Activated CD4-positive, alpha-beta T cell treated with anti-CD3 and anti-CD28 coated beads for 36 hours (primary cell): ENCODE results near the gene FCER2. TPM values are rescaled to one million over a fixed set of nuclear protein-coding genes. Genes with fewer than 3 reads are reported as not detected.

ENCODE experiments used
- ATAC-seq: fragments of 200-7000 bp; cut with Tn5 transposase; one replicate; pipeline ENCODE4 v1.10.0; 2021; ENCODE audit warnings: mild to moderate bottlenecking, moderate library complexity
- CTCF ChIA-PET: fragments of 350-600 bp; sonication (Branson Sonifier 250); formaldehyde crosslinking; loops from one replicate; lab custom pipeline; 2021; ENCODE audit warnings: antibody characterized with exemption; lab: Charles Lee
- POLR2A ChIA-PET: fragments of 350-600 bp; sonication (Branson Sonifier 250); formaldehyde crosslinking; loops from one replicate; lab custom pipeline; 2021; ENCODE audit warnings: antibody characterized with exemption, inconsistent platforms; lab: Charles Lee
- DNase-seq: peaks from one replicate; pipeline ENCODE4 v3.0.0-alpha.2; 2020
- H3K27ac Mint-ChIP-seq: one replicate; pipeline ENCODE4 v1.8.0; 2021; ENCODE audit warnings: mixed read lengths
- H3K27me3 Mint-ChIP-seq: one replicate; pipeline ENCODE4 v1.8.0; 2021; ENCODE audit warnings: mixed read lengths
- H3K36me3 Mint-ChIP-seq: one replicate; pipeline ENCODE4 v1.8.0; 2021; ENCODE audit warnings: low read depth, mixed read lengths
- H3K4me1 Mint-ChIP-seq: one replicate; pipeline ENCODE4 v1.8.0; 2021; ENCODE audit warnings: mixed read lengths
- H3K4me3 Mint-ChIP-seq: one replicate; pipeline ENCODE4 v1.8.0; 2021; ENCODE audit warnings: mild to moderate bottlenecking, moderate library complexity, mixed read lengths
- H3K9me3 Mint-ChIP-seq: one replicate; pipeline ENCODE4 v1.8.0; 2021; ENCODE audit warnings: low read depth, mixed read lengths
- intact Hi-C, 2 experiments: fragments of 100-400 bp; cut with DNase I in 1 of 2; cut with micrococcal nuclease in 1 of 2; formaldehyde crosslinking; loops; one replicate each; pipeline versions ENCODE4 v1.14.2 to v1.15.1; 2022 to 2024; cut with DNase I, micrococcal nuclease
- total RNA-seq, 2 experiments: library from RNA; stranded (reverse); gene quantifications; one replicate each; pipeline ENCODE4 v1.2.3, GENCODE V29; 2021

FCER2 gene
- total RNA-seq, 2 experiments from 2014 or later, result 2.6 to 3.5 TPM

- H3K27ac Mint-ChIP-seq, result no peak overlapping the region
Measured at GRCh38 chr19:7742991-7743390, 41.1 kb upstream of the FCER2 start.

GRCh38 chr19:7742575-7742974 is 40.6 kb upstream of the FCER2 start:
- no peak for ATAC-seq
- CTCF ChIA-PET, result interaction anchor here (0.5 to 1.2 kb wide), 2 partner anchors 19 to 90 kb away, joined by 3 read pairs; no protein-coding TSS in a partner anchor

More at GRCh38 chr19:7742991-7743390, 41.1 kb upstream of the FCER2 start:
- ChIA-PET POLR2A (no interaction called here), CTCF (interaction anchor here (1.2 kb wide), 1 partner anchor 90 kb away, joined by 3 read pairs; no protein-coding TSS in a partner anchor)
- DNase-seq (no peak), ATAC-seq (no peak)
- Mint-ChIP-seq H3K4me3 (no peak overlapping the region), H3K36me3 (no peaks in the 10 kb centered on the region), H3K9me3 (peaks cover 1% of the 10 kb centered on the region), H3K27me3 (peaks cover 45% of the 10 kb centered on the region), H3K4me1 (peaks cover 2% of the 10 kb centered on the region)
- intact Hi-C loops, result no loop called here

GRCh38 chr19:7740682-7741054 is 38.7 kb upstream of the FCER2 start:
- Mint-ChIP-seq H3K27me3 (peaks cover 40% of the 10 kb centered on the region), H3K9me3 (no peaks in the 10 kb centered on the region), H3K36me3 (no peaks in the 10 kb centered on the region), H3K27ac (no peak overlapping the region), H3K4me3 (no peak overlapping the region), H3K4me1 (peaks cover 9% of the 10 kb centered on the region)
- ChIA-PET CTCF (no interaction called here), POLR2A (no interaction called here)
- ATAC-seq (no peak), DNase-seq (no peak)
- intact Hi-C loops, result no loop called here

More at GRCh38 chr19:7742575-7742974, 40.6 kb upstream of the FCER2 start:
- Mint-ChIP-seq H3K4me3 (no peak overlapping the region), H3K36me3 (no peaks in the 10 kb centered on the region), H3K27me3 (peaks cover 40% of the 10 kb centered on the region), H3K9me3 (no peaks in the 10 kb centered on the region), H3K4me1 (peaks cover 5% of the 10 kb centered on the region), H3K27ac (no peak overlapping the region)
- intact Hi-C loops, result no loop called here
- POLR2A ChIA-PET, result no interaction called here
- no peak for DNase-seq

DNA sequence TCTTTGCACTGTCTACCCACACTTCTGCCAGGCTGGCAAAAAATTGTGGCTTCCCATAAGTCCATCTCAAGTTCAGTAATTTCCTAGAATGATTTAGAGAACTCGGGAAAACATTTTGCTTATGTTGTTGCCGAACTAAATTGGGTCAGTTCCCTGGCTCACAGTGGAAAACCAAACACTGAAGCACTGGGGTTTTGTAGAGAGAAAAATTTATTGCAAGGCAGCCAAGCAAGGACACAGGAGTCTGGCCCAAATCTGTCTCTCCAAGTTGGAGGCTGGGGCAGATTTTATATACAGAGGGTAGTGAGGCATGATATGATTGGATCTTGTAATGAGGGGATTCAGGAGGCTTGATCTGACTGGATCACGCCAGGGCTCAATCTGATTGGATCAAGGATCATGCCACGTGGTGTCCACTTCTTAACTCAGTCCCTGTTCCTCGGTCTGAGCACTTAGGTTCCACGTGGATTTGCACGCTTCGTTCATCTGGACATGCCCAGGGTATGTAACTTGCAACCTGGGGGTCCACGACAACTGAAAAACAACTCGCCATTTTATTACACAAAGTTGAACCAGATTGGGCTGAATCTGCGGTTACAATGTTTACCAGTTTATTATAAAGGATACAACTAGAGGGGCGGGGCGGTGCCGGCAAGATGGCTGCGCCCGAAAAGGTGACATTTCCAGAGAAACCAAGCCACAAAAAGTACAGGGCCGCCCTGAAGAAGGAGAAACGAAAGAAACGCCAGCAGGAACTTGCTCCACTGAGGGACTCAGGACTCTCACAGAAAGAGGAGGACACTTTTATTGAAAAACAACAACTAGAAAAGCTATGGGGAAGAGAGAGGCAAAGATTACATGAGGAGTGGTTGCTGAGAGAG is 38.1 kb upstream of the FCER2 start:
- ChIA-PET POLR2A (no interaction called here), CTCF (interaction anchor here (0.7 to 1.6 kb wide), 5 partner anchors 8 to 182 kb away, joined by 3 to 6 read pairs (median 4); partner anchors contain the start of genes CD209, CLEC4M and TRAPPC5)
- peaks cover 45% of the 10 kb centered on the region for H3K27me3 Mint-ChIP-seq
- intact Hi-C loops, result loop anchor here in 1 of 2 experiments (5.0 kb wide), 2 partner anchors 32 to 38 kb away; partner anchors contain the start of gene FCER2
- DNase-seq (no peak), ATAC-seq (no peak)
- H3K9me3 Mint-ChIP-seq, result no peaks in the 10 kb centered on the region
- no peak overlapping the region for H3K4me3 Mint-ChIP-seq
- H3K36me3 Mint-ChIP-seq, result no peaks in the 10 kb centered on the region
- no peak overlapping the region for H3K27ac Mint-ChIP-seq
- peaks cover 9% of the 10 kb centered on the region for H3K4me1 Mint-ChIP-seq

- ChIA-PET POLR2A (no interaction called here), CTCF (interaction anchor here (0.6 to 1.6 kb wide), 6 partner anchors 8 to 192 kb away, joined by 3 to 6 read pairs (median 4); partner anchors contain the start of genes CD209, CLEC4M and TRAPPC5)
Measured at GRCh38 chr19:7739211-7739755, 37.4 kb upstream of the FCER2 start.

DNA sequence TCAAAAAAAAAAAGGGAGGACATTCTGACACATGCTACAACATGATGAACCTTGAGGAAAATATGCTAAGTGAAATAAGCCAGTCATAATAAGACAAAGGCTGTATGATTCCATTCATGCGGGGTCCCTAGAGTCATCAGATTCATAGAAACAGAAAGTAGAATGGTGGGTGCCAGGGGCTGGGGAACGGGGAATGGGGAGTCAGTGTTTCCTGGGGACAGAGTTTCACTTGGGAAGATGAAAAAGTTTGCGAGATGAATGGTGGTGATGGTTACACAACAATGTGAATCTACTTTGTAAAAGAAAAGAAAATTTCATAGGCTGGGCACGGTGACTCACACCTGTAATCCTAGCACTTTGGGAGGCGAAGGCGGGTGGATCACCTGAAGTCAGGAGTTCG is 36.1 kb upstream of the FCER2 start:
- Mint-ChIP-seq H3K9me3 (no peaks in the 10 kb centered on the region), H3K4me1 (peaks cover 9% of the 10 kb centered on the region), H3K27ac (no peak overlapping the region), H3K4me3 (no peak overlapping the region), H3K27me3 (peaks cover 41% of the 10 kb centered on the region), H3K36me3 (no peaks in the 10 kb centered on the region)
- ATAC-seq (peak; percentile 93), DNase-seq (peak; percentile 55)
- ChIA-PET POLR2A (no interaction called here), CTCF (no interaction called here)
- intact Hi-C loops, result loop anchor here (1.0 to 5.0 kb wide), 4 partner anchors 13 to 36 kb away; partner anchors contain the start of gene FCER2 (in 1 of the 2)

More at GRCh38 chr19:7739211-7739755, 37.4 kb upstream of the FCER2 start:
- Mint-ChIP-seq H3K27ac (no peak overlapping the region), H3K4me3 (no peak overlapping the region), H3K27me3 (peaks cover 44% of the 10 kb centered on the region), H3K4me1 (peaks cover 9% of the 10 kb centered on the region), H3K9me3 (no peaks in the 10 kb centered on the region), H3K36me3 (no peaks in the 10 kb centered on the region)
- DNase-seq, result no peak
- no peak for ATAC-seq
- intact Hi-C loops, result loop anchor here in 1 of 2 experiments (5.0 kb wide), 2 partner anchors 33 to 37 kb away; partner anchors contain the start of gene FCER2

DNA sequence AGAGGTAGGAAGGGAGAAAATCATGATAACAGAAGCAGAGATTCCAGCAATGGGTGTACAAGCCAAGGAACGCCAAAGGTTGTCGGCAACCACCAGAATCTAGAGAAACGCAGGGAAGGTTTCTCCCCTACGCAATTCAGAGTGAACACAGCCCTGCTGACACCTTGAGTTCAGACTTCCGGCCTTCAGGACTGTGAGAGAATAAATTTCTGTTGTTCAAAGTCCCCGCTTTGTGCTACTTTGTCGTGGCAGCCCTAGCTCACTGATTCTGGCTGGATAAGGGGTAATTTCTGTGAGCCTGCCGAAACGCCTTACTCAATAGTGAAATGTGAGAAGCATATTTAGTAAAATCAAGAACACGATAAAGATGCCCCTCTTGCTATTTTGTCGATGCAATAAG is 35.3 kb upstream of the FCER2 start:
- H3K27ac Mint-ChIP-seq, result no peak overlapping the region
- H3K4me1 Mint-ChIP-seq, result peaks cover 9% of the 10 kb centered on the region
- intact Hi-C loops, result loop anchor here in 1 of 2 experiments (5.0 kb wide), 2 partner anchors 35 kb away; partner anchors contain the start of gene FCER2
- POLR2A ChIA-PET, result no interaction called here
- CTCF ChIA-PET, result no interaction called here
- no peaks in the 10 kb centered on the region for H3K36me3 Mint-ChIP-seq
- H3K9me3 Mint-ChIP-seq, result no peaks in the 10 kb centered on the region
- DNase-seq, result no peak
- H3K4me3 Mint-ChIP-seq, result no peak overlapping the region
- H3K27me3 Mint-ChIP-seq, result peaks cover 37% of the 10 kb centered on the region
- no peak for ATAC-seq

- DNase-seq (no peak), ATAC-seq (no peak)
- intact Hi-C loops, result loop anchor here in 1 of 2 experiments (5.0 kb wide), 2 partner anchors 34 to 36 kb away; partner anchors contain the start of gene FCER2
- H3K36me3 Mint-ChIP-seq, result no peaks in the 10 kb centered on the region
- no peaks in the 10 kb centered on the region for H3K9me3 Mint-ChIP-seq
- peaks cover 9% of the 10 kb centered on the region for H3K4me1 Mint-ChIP-seq
- CTCF ChIA-PET, result no interaction called here
- no peak overlapping the region for H3K4me3 Mint-ChIP-seq
- peaks cover 44% of the 10 kb centered on the region for H3K27me3 Mint-ChIP-seq
- no peak overlapping the region for H3K27ac Mint-ChIP-seq
- POLR2A ChIA-PET, result no interaction called here
Measured at GRCh38 chr19:7736148-7736547, 34.2 kb upstream of the FCER2 start.

DNA sequence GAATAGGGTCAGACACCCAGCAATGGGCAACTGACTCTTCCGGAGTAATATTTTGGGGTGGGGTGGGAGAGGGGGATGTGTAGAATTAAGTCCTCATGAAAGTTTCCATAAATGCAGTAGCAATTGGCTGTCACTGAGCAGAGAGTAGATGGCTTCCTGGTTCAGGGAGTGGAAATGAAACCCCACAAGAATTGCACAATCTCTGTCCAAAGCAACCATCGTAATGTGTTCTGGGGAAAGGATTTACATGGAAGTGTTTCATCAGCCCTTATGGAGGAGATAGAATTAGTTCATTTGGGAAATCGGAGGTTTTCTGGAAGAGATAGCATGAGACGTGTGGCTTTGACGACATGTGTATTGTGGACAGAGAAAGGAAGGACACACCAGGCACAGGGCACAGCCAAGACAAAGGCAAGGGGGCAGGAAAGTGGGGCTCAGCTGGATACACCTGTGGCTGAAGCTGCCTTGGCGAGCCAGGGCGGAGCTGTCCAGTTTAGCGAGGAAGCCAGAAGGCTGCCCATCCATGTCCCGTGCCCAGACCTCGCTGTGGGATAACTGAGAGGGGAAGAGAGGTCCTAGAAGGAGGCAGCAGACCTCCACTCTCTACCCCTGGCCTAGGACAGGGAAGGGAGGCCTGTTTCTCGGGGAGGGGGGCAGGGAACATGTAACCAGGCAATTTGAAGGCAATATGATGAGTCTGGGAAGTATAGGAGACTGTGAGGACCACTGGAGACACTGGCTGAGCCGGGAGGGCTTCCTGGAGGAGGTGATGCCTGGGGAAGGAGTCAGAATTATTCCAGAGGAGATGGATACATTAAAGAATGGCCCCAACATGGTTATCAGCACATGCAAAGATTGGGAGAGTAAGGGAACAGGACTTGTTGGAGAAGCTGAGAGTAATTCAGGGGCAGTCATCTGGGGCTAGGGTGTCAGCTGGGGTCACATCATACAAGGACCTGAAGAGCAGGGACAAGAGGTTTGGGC is 32.6 kb upstream of the FCER2 start:
- H3K9me3 Mint-ChIP-seq, result no peaks in the 10 kb centered on the region
- DNase-seq, result no peak
- no peak for ATAC-seq
- intact Hi-C loops, result loop anchor here in 1 of 2 experiments (5.0 kb wide), 2 partner anchors 32 to 38 kb away; partner anchors contain the start of gene FCER2
- peaks cover 41% of the 10 kb centered on the region for H3K27me3 Mint-ChIP-seq
- peaks cover 14% of the 10 kb centered on the region for H3K4me1 Mint-ChIP-seq
- CTCF ChIA-PET, result interaction anchor here (1.0 kb wide), 1 partner anchor 10 kb away, joined by 3 read pairs; no protein-coding TSS in a partner anchor
- H3K27ac Mint-ChIP-seq, result no peak overlapping the region
- no peaks in the 10 kb centered on the region for H3K36me3 Mint-ChIP-seq
- H3K4me3 Mint-ChIP-seq, result no peak overlapping the region
- POLR2A ChIA-PET, result no interaction called here

DNA sequence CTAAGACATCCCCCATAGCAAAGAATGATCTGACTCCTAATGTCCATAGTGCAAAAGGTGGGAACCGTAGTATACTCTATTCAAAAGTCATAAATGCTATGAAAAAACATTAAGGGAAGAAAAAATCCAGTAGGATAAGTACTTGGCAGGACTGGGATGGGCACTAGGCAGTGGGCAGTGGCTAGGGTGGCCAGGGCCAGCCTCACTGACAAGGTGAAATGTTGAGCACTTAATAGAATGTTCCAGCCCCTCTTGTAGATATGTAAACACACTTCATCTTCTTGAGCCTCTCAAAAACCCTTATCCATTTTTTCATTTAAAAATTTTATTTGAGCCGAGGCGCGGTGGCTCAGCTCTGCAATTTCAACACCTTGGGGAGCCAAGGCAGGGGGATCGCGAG is 31.4 kb upstream of the FCER2 start:
- POLR2A ChIA-PET, result no interaction called here
- Mint-ChIP-seq H3K4me3 (no peak overlapping the region), H3K9me3 (no peaks in the 10 kb centered on the region), H3K27ac (no peak overlapping the region), H3K36me3 (no peaks in the 10 kb centered on the region), H3K27me3 (peaks cover 46% of the 10 kb centered on the region), H3K4me1 (peaks cover 20% of the 10 kb centered on the region)
- CTCF ChIA-PET, result no interaction called here
- DNase-seq (no peak), ATAC-seq (no peak)
- intact Hi-C loops, result no loop called here
